Spleen (tissue), 7 donors: ENCODE data around the gene RHBDL2.

Source experiments
- CTCF ChIP-seq, 11 experiments: fragments of 200-600 bp in 7 of 11; fragments of 450-650 bp in 4 of 11; sonication (generic) in 4 of 11; IDR thresholded peaks in 8 of 11; conservative IDR thresholded peaks in 3 of 11; 1 replicate in 7 of 11; 2 replicates in 4 of 11; pipeline versions ENCODE4 v1.4.0 to v1.8.0; 2016 to 2021; ENCODE audit warnings: antibody characterized with exemption in 11 of 11, inconsistent platforms in 4 of 11, mild to moderate bottlenecking in 1 of 11
- POLR2A ChIP-seq, 3 donors: fragments of 450-650 bp; IDR thresholded peaks; one replicate each; pipeline ENCODE4 v1.5.1; 2017; ENCODE audit warnings: antibody characterized with exemption in 3 of 3, mild to moderate bottlenecking in 1 of 3
- POLR2AphosphoS5 ChIP-seq, 3 donors: sonication (generic); formaldehyde crosslinking; IDR thresholded peaks; one replicate each; pipeline ENCODE4 v1.5.1; 2017; ENCODE audit warnings: antibody characterized with exemption in 3 of 3
- donor health status: DM: no; HTN: no; CAD: no; lungs with moderate emphysema.
- donor health status: DM: no; HTN: no; CAD: no.
- donor health status: DM: no; HTN: no; CAD: no.

- TF ChIP-seq CTCF (IDR thresholded peaks at IDR 0.05 in 8 of 11, conservative IDR thresholded peaks at IDR 0.05 in 3 of 11) (no peak), POLR2A (IDR thresholded peaks at IDR 0.05) (no peak), POLR2AphosphoS5 (IDR thresholded peaks at IDR 0.05) (no peak)
Observed at GRCh38 chr1:38926091-38926490, 15.5 kb downstream of the RHBDL2 start.
